HCT116 (cell line): Measurements from ENCODE around the gene SUN2. TPM values are rescaled to one million over a fixed set of nuclear protein-coding genes. Genes with fewer than 3 reads are reported as not detected.
A peak's percentile ranks its signal among the peaks of the same experiment; 100 is the strongest.

Experiments
- ATAC-seq: fragments of 200-7000 bp; cut with Tn5 transposase; 2 replicates; pipeline ENCODE4 v1.9.1; 2020; ENCODE audit warnings: mild to moderate bottlenecking, moderate library complexity
- BruUV-seq: library from RNA; stranded (reverse); fragments of 400-500 nt; replicated peaks from 2 replicates; lab custom pipeline; 2021; lab: Mats Ljungman, UMichigan
- CTCF ChIA-PET: fragments of 300-600 bp; sonication (Branson Sonifier 250); formaldehyde crosslinking; loops from one replicate; lab custom pipeline; 2021; ENCODE audit warnings: antibody characterized with exemption; lab: Charles Lee
- POLR2A ChIA-PET: fragments of 300-600, 350-600 bp; sonication (Branson Sonifier 250); formaldehyde crosslinking; loops from one replicate; lab custom pipeline; 2021; ENCODE audit warnings: antibody characterized with exemption; lab: Charles Lee
- RAD21 ChIA-PET, 2 experiments: fragments of 300-600 bp; sonication (Branson Sonifier 250); formaldehyde crosslinking; loops; one replicate each; lab custom pipeline; 2023; ENCODE audit warnings: low total read pairs in 2 of 2; ENCODE audit not compliant: uncharacterized antibody in 2 of 2, unreplicated experiment in 2 of 2, low non-redundant PET in 1 of 2; lab: Charles Lee
- DNase-seq: peaks from one replicate; pipeline ENCODE4 v3.0.0-alpha.2; 2010; ENCODE audit warnings: low read depth, low spot score
- H2AFZ ChIP-seq: fragments of 200-600 bp; shearing (Covaris generic), sonication (generic); 2 replicates; pipeline ENCODE4 v1.6.1; 2017; ENCODE audit warnings: low read depth, mixed run types, mixed read lengths, antibody characterized with exemption, low read length; ENCODE audit not compliant: poor library complexity, severe bottlenecking
- H3K27ac ChIP-seq: 2 replicates; pipeline ENCODE4 v1.5.1; 2012; ENCODE audit warnings: low read depth, low read length
- H3K27me3 ChIP-seq: fragments of 200-600 bp; sonication (generic); 2 replicates; pipeline ENCODE4 v1.6.1; 2016; ENCODE audit warnings: mixed run types, low read length, mixed read lengths; ENCODE audit not compliant: insufficient read depth
- H3K36me3 ChIP-seq, 2 experiments: fragments of 200-500 bp in 1 of 2; fragments of 200-600 bp in 1 of 2; sonication (Bioruptor generic) in 1 of 2; sonication (generic) in 1 of 2; 2 replicates each; pipeline versions ENCODE4 v1.5.1 to v1.6.1; 2014 to 2016; ENCODE audit warnings: low read length in 2 of 2, inconsistent platforms in 1 of 2, mixed read lengths in 1 of 2, mixed run types in 1 of 2; ENCODE audit not compliant: insufficient read depth in 2 of 2, control insufficient read depth in 1 of 2
- H3K4me1 ChIP-seq, 2 experiments: fragments of 200-600 bp in 1 of 2; sonication (generic) in 1 of 2; 2 replicates each; pipeline versions ENCODE4 v1.5.1 to v1.6.1; 2012 to 2017; ENCODE audit warnings: low read length in 2 of 2, inconsistent platforms in 1 of 2, mild to moderate bottlenecking in 1 of 2, mixed read lengths in 1 of 2, mixed run types in 1 of 2, moderate library complexity in 1 of 2; ENCODE audit not compliant: insufficient read depth in 2 of 2, control insufficient read depth in 1 of 2
- H3K4me2 ChIP-seq: fragments of 200-600 bp; sonication (generic); 2 replicates; pipeline ENCODE4 v1.6.1; 2017; ENCODE audit warnings: mixed run types, low read length, mixed read lengths
- H3K4me3 ChIP-seq, 2 experiments: fragments of 200-600 bp in 1 of 2; sonication (generic) in 1 of 2; replicated peaks in 1 of 2; 2 replicates each; pipeline ENCODE4 v1.5.1; 2011 to 2016; ENCODE audit warnings: low read length in 2 of 2, control low read depth in 1 of 2, low read depth in 1 of 2, mild to moderate bottlenecking in 1 of 2, mixed read lengths in 1 of 2, mixed run types in 1 of 2
- H3K79me2 ChIP-seq: fragments of 200-600 bp; sonication (generic); 2 replicates; pipeline ENCODE4 v1.6.1; 2017; ENCODE audit warnings: mild to moderate bottlenecking, mixed run types, low read length, moderate library complexity, mixed read lengths; ENCODE audit not compliant: insufficient read depth
- H3K9ac ChIP-seq: fragments of 200-600 bp; sonication (generic); 2 replicates; pipeline ENCODE4 v1.6.1; 2016; ENCODE audit warnings: low read length, mixed read lengths
- H3K9me2 ChIP-seq: fragments of 200-600 bp; sonication (generic), shearing (Covaris generic); 2 replicates; pipeline ENCODE4 v1.6.1; 2017; ENCODE audit warnings: mixed run types, mild to moderate bottlenecking, moderate library complexity; ENCODE audit not compliant: insufficient read depth
- H3K9me3 ChIP-seq, 2 experiments: fragments of 200-500 bp in 1 of 2; fragments of 200-600 bp in 1 of 2; sonication (Bioruptor generic) in 1 of 2; sonication (generic) in 1 of 2; 2 replicates each; pipeline ENCODE4 v1.6.1; 2014 to 2017; ENCODE audit warnings: low read length in 2 of 2, mixed read lengths in 2 of 2, inconsistent platforms in 1 of 2, low read depth in 1 of 2, mild to moderate bottlenecking in 1 of 2, mixed run types in 1 of 2, moderate library complexity in 1 of 2; ENCODE audit not compliant: control insufficient read depth in 1 of 2, insufficient read depth in 1 of 2
- H4K20me1 ChIP-seq: fragments of 200-600 bp; sonication (generic), shearing (Covaris generic); 2 replicates; pipeline ENCODE4 v1.6.1; 2017; ENCODE audit warnings: mixed run types, mild to moderate bottlenecking, moderate library complexity; ENCODE audit not compliant: insufficient read depth
- CEBPB ChIP-seq: IDR thresholded peaks from 2 replicates; pipeline ENCODE4 v1.6.1; 2012; ENCODE audit warnings: low read depth
- ELF1 ChIP-seq: IDR thresholded peaks from 2 replicates; pipeline ENCODE4 v1.6.1; 2012; ENCODE audit warnings: low read depth, borderline replicate concordance
- EZH2 ChIP-seq: fragments of 200-600 bp; sonication (generic); IDR thresholded peaks from 2 replicates; pipeline ENCODE4 v1.6.1; 2017; ENCODE audit warnings: antibody characterized with exemption, mixed run types
- EZH2phosphoT487 ChIP-seq: fragments of 200-600 bp; IDR thresholded peaks from 2 replicates; pipeline ENCODE4 v1.6.1; 2018; ENCODE audit warnings: antibody characterized with exemption, borderline replicate concordance
- JUND ChIP-seq: IDR thresholded peaks from 2 replicates; pipeline ENCODE4 v1.6.1; 2012
- POLR2A ChIP-seq: IDR thresholded peaks from 2 replicates; pipeline ENCODE4 v1.7.0; 2011; ENCODE audit warnings: borderline replicate concordance; ENCODE audit not compliant: insufficient read depth, insufficient read length; ENCODE audit errors: extremely low read depth
- POLR2AphosphoS5 ChIP-seq: IDR thresholded peaks from 2 replicates; pipeline ENCODE4 v1.6.1; 2011; ENCODE audit warnings: mild to moderate bottlenecking, low read depth, low read length, moderate library complexity
- RAD21 ChIP-seq: IDR thresholded peaks from 2 replicates; pipeline ENCODE4 v1.6.1; 2012; ENCODE audit warnings: low read depth, mild to moderate bottlenecking
- SIN3A ChIP-seq: IDR thresholded peaks from 2 replicates; pipeline ENCODE4 v1.6.1; 2012; ENCODE audit warnings: low read depth
- SP1 ChIP-seq: IDR thresholded peaks from 2 replicates; pipeline ENCODE4 v1.6.1; 2012; ENCODE audit warnings: low read depth
- YY1 ChIP-seq: IDR thresholded peaks from 2 replicates; pipeline ENCODE4 v1.6.1; 2011; ENCODE audit warnings: low read length, low read depth, moderate library complexity, mild to moderate bottlenecking; ENCODE audit not compliant: insufficient replicate concordance; ENCODE audit errors: extremely low read depth
- ZBTB33 ChIP-seq: IDR thresholded peaks from 2 replicates; pipeline ENCODE4 v1.6.1; 2011; ENCODE audit warnings: mild to moderate bottlenecking, low read length, moderate library complexity; ENCODE audit not compliant: insufficient replicate concordance; ENCODE audit errors: extremely low read depth
- ZNF274 ChIP-seq: fragments of 200-500 bp; sonication (Bioruptor generic); IDR thresholded peaks from 2 replicates; pipeline ENCODE4 v1.6.1; 2014; ENCODE audit warnings: mild to moderate bottlenecking, low read depth, low read length, inconsistent platforms
- intact Hi-C: fragments of 100-400 bp; cut with micrococcal nuclease; formaldehyde crosslinking; loops from 2 replicates; pipeline ENCODE4 v1.10.0; 2022
- total RNA-seq: library from RNA; stranded (reverse); gene quantifications from one replicate; pipeline ENCODE4 v1.2.1, GENCODE V29; 2021; ENCODE audit not compliant: unreplicated experiment
- TF ChIP-seq, protein P1 (sequence below), 3 experiments: fragments of 200-600 bp in 1 of 3; sonication (generic) in 1 of 3; IDR thresholded peaks in 2 of 3; conservative IDR thresholded peaks in 1 of 3; 2 replicates each; pipeline ENCODE4 v1.5.1; 2012 to 2017; ENCODE audit warnings: low read depth in 2 of 3, low read length in 2 of 3, antibody characterized with exemption in 1 of 3, borderline replicate concordance in 1 of 3, control low read depth in 1 of 3, mild to moderate bottlenecking in 1 of 3, mixed read lengths in 1 of 3, mixed run types in 1 of 3, moderate library complexity in 1 of 3; ENCODE audit not compliant: insufficient read depth in 1 of 3
- TF ChIP-seq, protein P2 (sequence below): IDR thresholded peaks from 2 replicates; pipeline ENCODE4 v1.6.1; 2012

Gene SUN2
- total RNA-seq, 1 experiment from 2014 or later: 71.6 TPM

- POLR2A ChIA-PET: no interaction called here
Measured at GRCh38 chr22:38740754-38741153, 15.0 kb downstream of the SUN2 start.

GRCh38 chr22:38740116-38740723, 15.6 kb downstream of the SUN2 start:
- Histone ChIP-seq H2AFZ (no peak overlapping the region), H3K27ac (no peak overlapping the region), H3K9ac (no peak overlapping the region), H4K20me1 (no peaks in the 10 kb centered on the region), H3K9me3 (no peaks in the 10 kb centered on the region), H3K4me1 (peaks cover 8 to 20% of the 10 kb centered on the region in 2 experiments), H3K9me2 (no peaks in the 10 kb centered on the region), H3K4me3 (no peak overlapping the region), H3K27me3 (no peaks in the 10 kb centered on the region), H3K36me3 (peaks cover 42 to 52% of the 10 kb centered on the region in 2 experiments), H3K4me2 (no peak overlapping the region), H3K79me2 (no peaks in the 10 kb centered on the region)
- no peak for ATAC-seq
- ChIA-PET RAD21 (no interaction called here), CTCF (interaction anchor here (0.5 to 1.6 kb wide), 3 partner anchors 18 to 29 kb away, joined by 3 to 4 read pairs (median 3); no protein-coding TSS in a partner anchor), POLR2A (no interaction called here)
- no TSS peak for BruUV-seq
- DNase-seq: no peak
- intact Hi-C loops: no loop called here
- TF ChIP-seq SP1 (no peak), JUND (no peak), EZH2 (no peak), POLR2AphosphoS5 (no peak), SIN3A (no peak), CEBPB (no peak), EZH2phosphoT487 (no peak), ELF1 (no peak), YY1 (no peak), ZBTB33 (no peak)
- TF ChIP-seq, protein P1, sequence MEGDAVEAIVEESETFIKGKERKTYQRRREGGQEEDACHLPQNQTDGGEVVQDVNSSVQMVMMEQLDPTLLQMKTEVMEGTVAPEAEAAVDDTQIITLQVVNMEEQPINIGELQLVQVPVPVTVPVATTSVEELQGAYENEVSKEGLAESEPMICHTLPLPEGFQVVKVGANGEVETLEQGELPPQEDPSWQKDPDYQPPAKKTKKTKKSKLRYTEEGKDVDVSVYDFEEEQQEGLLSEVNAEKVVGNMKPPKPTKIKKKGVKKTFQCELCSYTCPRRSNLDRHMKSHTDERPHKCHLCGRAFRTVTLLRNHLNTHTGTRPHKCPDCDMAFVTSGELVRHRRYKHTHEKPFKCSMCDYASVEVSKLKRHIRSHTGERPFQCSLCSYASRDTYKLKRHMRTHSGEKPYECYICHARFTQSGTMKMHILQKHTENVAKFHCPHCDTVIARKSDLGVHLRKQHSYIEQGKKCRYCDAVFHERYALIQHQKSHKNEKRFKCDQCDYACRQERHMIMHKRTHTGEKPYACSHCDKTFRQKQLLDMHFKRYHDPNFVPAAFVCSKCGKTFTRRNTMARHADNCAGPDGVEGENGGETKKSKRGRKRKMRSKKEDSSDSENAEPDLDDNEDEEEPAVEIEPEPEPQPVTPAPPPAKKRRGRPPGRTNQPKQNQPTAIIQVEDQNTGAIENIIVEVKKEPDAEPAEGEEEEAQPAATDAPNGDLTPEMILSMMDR (IDR thresholded peaks at IDR 0.05 in 2 of 3, conservative IDR thresholded peaks at IDR 0.05 in 1 of 3; ENCODE audit: borderline replicate concordance in 1 of 3, insufficient read depth in 1 of 3, low read depth in 2 of 3, low read length in 2 of 3): no peak
- TF ChIP-seq, protein P2, sequence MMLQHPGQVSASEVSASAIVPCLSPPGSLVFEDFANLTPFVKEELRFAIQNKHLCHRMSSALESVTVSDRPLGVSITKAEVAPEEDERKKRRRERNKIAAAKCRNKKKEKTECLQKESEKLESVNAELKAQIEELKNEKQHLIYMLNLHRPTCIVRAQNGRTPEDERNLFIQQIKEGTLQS: no peak

More at GRCh38 chr22:38740754-38741153, 15.0 kb downstream of the SUN2 start:
- no peaks in the 10 kb centered on the region for H3K27me3 ChIP-seq
- intact Hi-C loops: no loop called here
- TF ChIP-seq SIN3A: no peak
- no peak for TF ChIP-seq CEBPB
- no peak for TF ChIP-seq POLR2A
- peak; percentile 11; the same call in 1 of the 2 replicates for TF ChIP-seq RAD21
- TF ChIP-seq, protein P2: no peak
- no peak for TF ChIP-seq ZNF274
- H3K36me3 ChIP-seq: peaks cover 44 to 56% of the 10 kb centered on the region in 2 experiments
- CTCF ChIA-PET: interaction anchor here (1.6 kb wide), 1 partner anchor 28 kb away, joined by 4 read pairs; no protein-coding TSS in a partner anchor
- H3K4me3 ChIP-seq: no peak overlapping the region
- H3K9me2 ChIP-seq: no peaks in the 10 kb centered on the region
- peaks cover 8 to 20% of the 10 kb centered on the region in 2 experiments for H3K4me1 ChIP-seq
- ATAC-seq (no peak), DNase-seq (no peak)
- no peaks in the 10 kb centered on the region for H3K9me3 ChIP-seq
- H3K9ac ChIP-seq: no peak overlapping the region
- H3K79me2 ChIP-seq: no peaks in the 10 kb centered on the region
- no peak overlapping the region for H2AFZ ChIP-seq
- no TSS peak for BruUV-seq
- no peak overlapping the region for H3K4me2 ChIP-seq
- no peak overlapping the region for H3K27ac ChIP-seq
- H4K20me1 ChIP-seq: no peaks in the 10 kb centered on the region
- RAD21 ChIA-PET: no interaction called here
